ENCODE results near the gene ANTXR1.

GRCh38 chr2:69092857-69093256 is 79.9 kb downstream of the ANTXR1 start:
- TF ChIP-seq POLR2AphosphoS5 (IDR thresholded peaks at IDR 0.05; ENCODE audit: low read depth, low read length) (no peak), POLR2A (IDR thresholded peaks at IDR 0.05; ENCODE audit: low read depth, low read length) (no peak), SPI1 (IDR thresholded peaks at IDR 0.05; ENCODE audit: low read depth, low read length) (no peak), TAF1 (IDR thresholded peaks at IDR 0.05; ENCODE audit: low read depth, low read length) (no peak), PAX5 (IDR thresholded peaks at IDR 0.05; ENCODE audit: insufficient read depth, low read length, severe bottlenecking) (no peak), POU2F2 (IDR thresholded peaks at IDR 0.05; ENCODE audit: low read depth, low read length) (no peak)
